Measurements from ENCODE around the gene IDNK.

Gene IDNK

GRCh38 chr9:83628540-83628939, 5.6 kb downstream of the IDNK start:
- intact Hi-C loops (cut with DNase I; ENCODE audit: low total_unique reads) = no loop called here
- no peak for DNase-seq
- no peaks in the 10 kb centered on the region for H3K27me3 ChIP-seq
- no peak overlapping the region for H3K27ac ChIP-seq
- peaks cover 0 to 6% (median 2%) of the 10 kb centered on the region in 4 donors for H3K4me1 ChIP-seq
- H3K36me3 ChIP-seq = peaks cover 0 to 24% (median 0%) of the 10 kb centered on the region in 3 donors
- no peaks in the 10 kb centered on the region for H3K9me3 ChIP-seq
- H3K4me3 ChIP-seq = no peak overlapping the region
- TF ChIP-seq CTCF (IDR thresholded peaks at IDR 0.05) = no peak

- intact Hi-C loops (cut with DNase I; ENCODE audit: low total_unique reads) = no loop called here
- no peaks in the 10 kb centered on the region for H3K4me1 ChIP-seq
- peaks cover 0 to 24% (median 0%) of the 10 kb centered on the region in 3 donors for H3K36me3 ChIP-seq
- no peak for TF ChIP-seq CTCF (IDR thresholded peaks at IDR 0.05)
- no peak overlapping the region for H3K4me3 ChIP-seq
- no peak for DNase-seq
- H3K27ac ChIP-seq = no peak overlapping the region
- no peaks in the 10 kb centered on the region for H3K9me3 ChIP-seq
- no peaks in the 10 kb centered on the region for H3K27me3 ChIP-seq
Observed at GRCh38 chr9:83629433-83630104, 6.6 kb downstream of the IDNK start.

GRCh38 chr9:83630938-83631457, 8.1 kb downstream of the IDNK start:
- intact Hi-C loops (cut with DNase I; ENCODE audit: low total_unique reads) = no loop called here
- H3K36me3 ChIP-seq = peaks cover 0 to 24% (median 0%) of the 10 kb centered on the region in 3 donors
- H3K4me3 ChIP-seq = no peak overlapping the region
- no peak overlapping the region for H3K27ac ChIP-seq
- no peak for TF ChIP-seq CTCF (IDR thresholded peaks at IDR 0.05)
- H3K27me3 ChIP-seq = no peaks in the 10 kb centered on the region
- no peak for DNase-seq
- no peaks in the 10 kb centered on the region for H3K9me3 ChIP-seq
- H3K4me1 ChIP-seq = no peaks in the 10 kb centered on the region

- Histone ChIP-seq H3K27me3 (no peaks in the 10 kb centered on the region), H3K36me3 (peaks cover 0 to 16% (median 0%) of the 10 kb centered on the region in 3 donors), H3K9me3 (no peaks in the 10 kb centered on the region), H3K27ac (no peak overlapping the region), H3K4me3 (no peak overlapping the region), H3K4me1 (no peaks in the 10 kb centered on the region)
- TF ChIP-seq CTCF (IDR thresholded peaks at IDR 0.05) = no peak
- no peak for DNase-seq
- intact Hi-C loops (cut with DNase I; ENCODE audit: low total_unique reads) = no loop called here
Observed at GRCh38 chr9:83633255-83633654, 10.3 kb downstream of the IDNK start.

GRCh38 chr9:83633676-83634075, 10.7 kb downstream of the IDNK start:
- TF ChIP-seq CTCF (IDR thresholded peaks at IDR 0.05) = no peak
- Histone ChIP-seq H3K4me3 (no peak overlapping the region), H3K36me3 (peaks cover 0 to 12% (median 0%) of the 10 kb centered on the region in 3 donors), H3K9me3 (no peaks in the 10 kb centered on the region), H3K27me3 (no peaks in the 10 kb centered on the region), H3K4me1 (no peaks in the 10 kb centered on the region), H3K27ac (no peak overlapping the region)
- intact Hi-C loops (cut with DNase I; ENCODE audit: low total_unique reads) = no loop called here
- no peak for DNase-seq
